Measurements from ENCODE around the gene DEPDC1B. TPM values are rescaled to one million over a fixed set of nuclear protein-coding genes. Genes with fewer than 3 reads are reported as not detected.

Gene DEPDC1B
- total RNA-seq, 1 experiment from 2014 or later = 22.2 TPM

- Histone ChIP-seq H3K9me3 (ENCODE audit: control insufficient read depth, insufficient read depth, low read depth, low read length) (no peaks in the 10 kb centered on the region), H3K4me3 (ENCODE audit: low read depth in 2 of 2, low read length in 2 of 2) (no peak overlapping the region; a peak in 1 of 4 replicates), H3K36me3 (ENCODE audit: control insufficient read depth, insufficient read depth, low read length) (peaks cover 2% of the 10 kb centered on the region; the same call in 1 of the 2 replicates), H3K27ac (ENCODE audit: low read length) (peak overlapping the region; percentile 94; the same call in 1 of the 2 replicates), H3K4me1 (ENCODE audit: control insufficient read depth, insufficient read depth, low read length) (peaks cover 23% of the 10 kb centered on the region), H3K27me3 (ENCODE audit: control insufficient read depth, insufficient read depth, low read length) (no peaks in the 10 kb centered on the region)
- BruUV-seq (replicated peaks) = no TSS peak
- POLR2A ChIA-PET = interaction anchor here (0.6 kb wide), 1 partner anchor 11 kb away, joined by 16 read pairs; no protein-coding TSS in a partner anchor
- intact Hi-C loops (cut with micrococcal nuclease; ENCODE audit: unreplicated experiment) (no loop called here), in situ Hi-C loops (cut with HindIII; ENCODE audit: low pct_unique_long_range_greater_than_20kb, low sequenced_read_pairs) (no loop called here)
- CTCF ChIA-PET = no interaction called here
- TF ChIP-seq SIN3A (IDR thresholded peaks at IDR 0.05; ENCODE audit: borderline replicate concordance, insufficient read depth, low read depth, low read length) (no peak), REST (IDR thresholded peaks at IDR 0.05; ENCODE audit: insufficient read depth in 1 of 2, low read depth in 2 of 2, low read length in 1 of 2) (no peak), CTCF (IDR thresholded peaks at IDR 0.05) (no peak), TCF7L2 (IDR thresholded peaks at IDR 0.05; ENCODE audit: low read depth, low read length) (no peak), POLR2AphosphoS5 (IDR thresholded peaks at IDR 0.05; ENCODE audit: low read depth, low read length) (no peak)
- no peak for DNase-seq (ENCODE audit: low read depth, low spot score)
- no peak for ATAC-seq
Observed at GRCh38 chr5:60701321-60701968, 1.5 kb upstream of the DEPDC1B start.

GRCh38 chr5:60700416-60700757, 421 bp upstream of the DEPDC1B start:
- ChIA-PET CTCF (interaction anchor here (1.0 to 1.3 kb wide), 2 partner anchors 13 to 229 kb away, joined by 4 read pairs; no protein-coding TSS in a partner anchor), POLR2A (interaction anchor here (0.9 to 1.2 kb wide), 2 partner anchors 12 to 631 kb away, joined by 4 read pairs; no protein-coding TSS in a partner anchor)
- intact Hi-C loops (cut with micrococcal nuclease; ENCODE audit: unreplicated experiment) = no loop called here
- H3K4me1 ChIP-seq (ENCODE audit: control insufficient read depth, insufficient read depth, low read length) = peaks cover 23% of the 10 kb centered on the region
- H3K36me3 ChIP-seq (ENCODE audit: control insufficient read depth, insufficient read depth, low read length) = peaks cover 2% of the 10 kb centered on the region; the same call in 1 of the 2 replicates
- DNase-seq (ENCODE audit: low read depth, low spot score) = no peak
- H3K9me3 ChIP-seq (ENCODE audit: control insufficient read depth, insufficient read depth, low read depth, low read length) = no peaks in the 10 kb centered on the region
- TF ChIP-seq REST (IDR thresholded peaks at IDR 0.05; ENCODE audit: insufficient read depth in 1 of 2, low read depth in 2 of 2, low read length in 1 of 2) (no peak), TCF7L2 (IDR thresholded peaks at IDR 0.05; ENCODE audit: low read depth, low read length) (no peak), SIN3A (IDR thresholded peaks at IDR 0.05; ENCODE audit: borderline replicate concordance, insufficient read depth, low read depth, low read length) (no peak), POLR2AphosphoS5 (IDR thresholded peaks at IDR 0.05; ENCODE audit: low read depth, low read length) (no peak), CTCF (IDR thresholded peaks at IDR 0.05) (no peak)
- ATAC-seq = peak; percentile 62
- peak overlapping the region; percentile 89 to 95 for H3K4me3 ChIP-seq (ENCODE audit: low read depth in 2 of 2, low read length in 2 of 2)
- H3K27ac ChIP-seq (ENCODE audit: low read length) = peak overlapping the region; percentile 94
- BruUV-seq (replicated peaks) = no TSS peak
- in situ Hi-C loops (cut with HindIII; ENCODE audit: low pct_unique_long_range_greater_than_20kb, low sequenced_read_pairs) = no loop called here
- H3K27me3 ChIP-seq (ENCODE audit: control insufficient read depth, insufficient read depth, low read length) = no peaks in the 10 kb centered on the region
